ENCODE data around the gene CSRP2. TPM values are rescaled to one million over a fixed set of nuclear protein-coding genes. Genes with fewer than 3 reads are reported as not detected.

Gene CSRP2
- total RNA-seq, 2 donors from 2014 or later = 4.3 to 19.7 TPM

DNA sequence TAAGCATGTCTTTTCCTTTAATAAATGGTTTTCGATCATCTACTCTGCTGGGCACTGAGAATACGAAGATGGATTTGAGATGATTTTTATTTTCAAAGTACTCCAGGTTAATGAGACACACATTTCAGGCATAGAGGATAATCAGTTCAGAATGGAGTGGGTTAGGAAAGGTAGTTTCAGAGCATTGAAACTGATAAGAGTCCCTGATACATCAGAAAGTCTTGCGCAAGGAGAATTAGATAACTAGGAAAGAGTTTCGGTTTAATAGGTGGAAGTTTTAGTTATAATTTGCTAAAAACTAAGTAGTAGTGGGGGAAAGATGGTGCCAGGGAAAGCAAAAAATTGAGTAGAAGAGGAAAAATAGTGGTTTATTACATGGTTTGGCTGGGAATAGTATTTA, 64.8 kb downstream of the CSRP2 start:
- TF ChIP-seq, protein P1, sequence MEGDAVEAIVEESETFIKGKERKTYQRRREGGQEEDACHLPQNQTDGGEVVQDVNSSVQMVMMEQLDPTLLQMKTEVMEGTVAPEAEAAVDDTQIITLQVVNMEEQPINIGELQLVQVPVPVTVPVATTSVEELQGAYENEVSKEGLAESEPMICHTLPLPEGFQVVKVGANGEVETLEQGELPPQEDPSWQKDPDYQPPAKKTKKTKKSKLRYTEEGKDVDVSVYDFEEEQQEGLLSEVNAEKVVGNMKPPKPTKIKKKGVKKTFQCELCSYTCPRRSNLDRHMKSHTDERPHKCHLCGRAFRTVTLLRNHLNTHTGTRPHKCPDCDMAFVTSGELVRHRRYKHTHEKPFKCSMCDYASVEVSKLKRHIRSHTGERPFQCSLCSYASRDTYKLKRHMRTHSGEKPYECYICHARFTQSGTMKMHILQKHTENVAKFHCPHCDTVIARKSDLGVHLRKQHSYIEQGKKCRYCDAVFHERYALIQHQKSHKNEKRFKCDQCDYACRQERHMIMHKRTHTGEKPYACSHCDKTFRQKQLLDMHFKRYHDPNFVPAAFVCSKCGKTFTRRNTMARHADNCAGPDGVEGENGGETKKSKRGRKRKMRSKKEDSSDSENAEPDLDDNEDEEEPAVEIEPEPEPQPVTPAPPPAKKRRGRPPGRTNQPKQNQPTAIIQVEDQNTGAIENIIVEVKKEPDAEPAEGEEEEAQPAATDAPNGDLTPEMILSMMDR (IDR thresholded peaks at IDR 0.05) = no peak
- no peak for TF ChIP-seq POLR2A (IDR thresholded peaks at IDR 0.05)
- H3K27me3 ChIP-seq = no peaks in the 10 kb centered on the region
- H3K4me1 ChIP-seq = no peaks in the 10 kb centered on the region
- DNase-seq = no peak
- no peak for ATAC-seq
- intact Hi-C loops (cut with DNase I) = no loop called here
- H3K4me3 ChIP-seq = no peak overlapping the region
- no peak overlapping the region for H3K27ac ChIP-seq
- 87 to 89% methylated on average over 4 of the region's 4 CpGs for WGBS, 2 donors
- H3K36me3 ChIP-seq (replicated peaks in 1 of 2; ENCODE audit: insufficient read depth in 1 of 2, low read depth in 2 of 2) = peaks cover 5 to 12% of the 10 kb centered on the region in 2 donors
- H3K9me3 ChIP-seq = no peaks in the 10 kb centered on the region

DNA sequence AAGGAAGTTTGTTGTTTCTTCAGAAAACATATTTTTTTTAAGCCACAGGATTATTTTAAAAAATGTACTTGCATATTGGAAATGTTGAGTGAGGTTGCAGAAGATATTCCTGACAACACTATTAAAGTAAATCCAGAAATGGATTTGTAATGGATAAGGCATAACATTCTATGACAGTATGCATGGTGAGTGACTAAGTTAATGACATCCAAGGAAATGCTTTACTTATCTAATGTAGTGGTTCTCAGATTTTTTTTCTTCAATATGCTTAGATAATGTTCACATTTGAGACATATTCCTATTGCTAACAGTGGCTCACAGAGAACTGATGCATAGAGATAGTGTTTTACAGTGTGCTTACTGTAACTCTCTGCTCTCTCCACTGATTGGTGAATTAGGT, 65.6 kb downstream of the CSRP2 start:
- no peaks in the 10 kb centered on the region for H3K27me3 ChIP-seq
- ATAC-seq (no peak), DNase-seq (no peak)
- H3K36me3 ChIP-seq (replicated peaks in 1 of 2; ENCODE audit: insufficient read depth in 1 of 2, low read depth in 2 of 2) = peaks cover 5 to 13% of the 10 kb centered on the region in 2 donors
- intact Hi-C loops (cut with DNase I) = no loop called here
- no peak overlapping the region for H3K27ac ChIP-seq
- H3K9me3 ChIP-seq = no peaks in the 10 kb centered on the region
- H3K4me3 ChIP-seq = no peak overlapping the region
- TF ChIP-seq, protein P1 (IDR thresholded peaks at IDR 0.05) = no peak
- no peak for TF ChIP-seq POLR2A (IDR thresholded peaks at IDR 0.05)
- H3K4me1 ChIP-seq = no peaks in the 10 kb centered on the region

DNA sequence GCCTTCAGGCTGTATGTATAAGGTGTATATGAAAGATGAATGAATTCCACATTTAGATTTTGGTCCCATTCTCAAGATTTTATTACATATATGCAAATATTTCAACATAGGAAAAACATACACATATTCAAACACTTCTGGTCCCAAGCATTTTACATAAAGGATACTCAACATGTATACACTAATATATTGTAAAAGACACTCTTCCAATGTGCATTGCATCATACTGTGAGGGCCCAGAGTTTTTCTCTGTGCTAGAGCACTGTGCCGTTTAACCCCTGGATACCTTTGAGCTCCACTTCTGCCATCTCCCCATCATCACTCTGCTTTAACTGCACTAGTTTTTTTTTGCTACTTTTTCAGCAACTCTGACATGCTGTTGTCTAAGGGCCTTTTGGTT, 66.8 kb downstream of the CSRP2 start:
- Histone ChIP-seq H3K27ac (no peak overlapping the region), H3K9me3 (no peaks in the 10 kb centered on the region), H3K36me3 (replicated peaks in 1 of 2; ENCODE audit: insufficient read depth in 1 of 2, low read depth in 2 of 2) (peaks cover 5 to 17% of the 10 kb centered on the region in 2 donors), H3K4me3 (no peak overlapping the region), H3K4me1 (no peaks in the 10 kb centered on the region), H3K27me3 (no peaks in the 10 kb centered on the region)
- no peak for DNase-seq
- no peak for ATAC-seq
- intact Hi-C loops (cut with DNase I) = no loop called here
- no peak for TF ChIP-seq POLR2A (IDR thresholded peaks at IDR 0.05)
- TF ChIP-seq, protein P1 (IDR thresholded peaks at IDR 0.05) = no peak
- WGBS, 2 donors = 97 to 100% methylated on average over 1 of the region's 1 CpG

DNA sequence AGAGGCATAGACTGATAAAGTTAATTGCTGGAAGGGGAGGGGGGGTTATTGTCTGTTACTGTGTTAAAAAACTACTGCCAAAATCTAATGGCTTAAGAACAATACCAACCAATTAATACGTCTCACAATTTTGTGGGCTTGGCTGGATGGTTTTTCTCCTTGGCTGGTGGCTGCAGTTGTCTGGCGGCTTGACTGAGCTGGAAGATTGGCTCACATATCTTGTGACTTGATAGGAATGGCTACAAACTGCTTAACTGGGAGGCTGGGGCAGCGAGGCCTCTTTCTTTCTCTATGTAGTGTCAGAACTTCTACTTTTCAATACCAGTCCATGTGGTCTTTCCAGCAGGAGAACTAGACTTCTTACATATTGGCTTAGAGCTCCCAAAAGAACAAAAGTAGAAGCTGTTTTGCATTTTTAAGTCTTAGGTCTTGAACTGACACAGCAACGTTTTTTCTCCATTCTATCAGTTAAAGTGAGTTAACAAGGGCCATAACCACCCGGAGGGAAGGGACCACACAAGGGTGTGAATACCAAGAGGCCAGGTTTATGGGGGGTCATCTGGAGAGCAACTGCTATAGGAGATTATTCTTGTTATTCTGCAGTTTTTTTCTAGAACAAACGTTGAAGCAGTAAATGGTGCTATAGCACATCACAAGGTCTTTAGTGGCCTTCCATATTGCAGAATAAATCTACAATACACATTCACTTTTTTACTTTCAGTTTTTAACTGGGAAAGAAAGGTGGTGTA, 68.0 kb downstream of the CSRP2 start:
- Histone ChIP-seq H3K9me3 (no peaks in the 10 kb centered on the region), H3K27me3 (no peaks in the 10 kb centered on the region), H3K4me1 (no peaks in the 10 kb centered on the region), H3K36me3 (replicated peaks in 1 of 2; ENCODE audit: insufficient read depth in 1 of 2, low read depth in 2 of 2) (peaks cover 5 to 17% of the 10 kb centered on the region in 2 donors), H3K4me3 (no peak overlapping the region), H3K27ac (no peak overlapping the region)
- TF ChIP-seq, protein P1 (IDR thresholded peaks at IDR 0.05) = no peak
- no peak for TF ChIP-seq POLR2A (IDR thresholded peaks at IDR 0.05)
- WGBS, 2 donors = 67 to 71% methylated on average over 6 of the region's 6 CpGs
- ATAC-seq (no peak), DNase-seq (no peak)
- intact Hi-C loops (cut with DNase I) = no loop called here

Other genes with a start within 250 kb of the CSRP2 start
- 10 to 100 TPM; 21.1 to 33.7 TPM for gene ZDHHC17, start 114.9 kb downstream of the CSRP2 start, total RNA-seq
- not detected for gene E2F7, start 186.6 kb upstream of the CSRP2 start, total RNA-seq

Data from body of pancreas (tissue), 4 donors.